ENCODE measurements around the gene WNT9A.

Gene WNT9A

GRCh38 chr1:227870366-227870765 is 77.4 kb downstream of the WNT9A start:
- H3K9ac ChIP-seq (ENCODE audit: low read length) = no peak overlapping the region
- no peaks in the 10 kb centered on the region for H3K9me3 ChIP-seq (ENCODE audit: control insufficient read depth, low read length)
- H3K36me3 ChIP-seq (ENCODE audit: control insufficient read depth, insufficient read depth, low read length) = no peaks in the 10 kb centered on the region
- H3K4me3 ChIP-seq (ENCODE audit: low read length) = no peak overlapping the region
- H3K4me1 ChIP-seq (ENCODE audit: control insufficient read depth, insufficient read depth, low read length) = no peaks in the 10 kb centered on the region
- H3K27me3 ChIP-seq (ENCODE audit: control insufficient read depth, insufficient read depth, low read length) = no peaks in the 10 kb centered on the region

- Histone ChIP-seq H3K9ac (ENCODE audit: low read length) (no peak overlapping the region), H3K4me3 (ENCODE audit: low read length) (no peak overlapping the region), H3K9me3 (ENCODE audit: control insufficient read depth, low read length) (no peaks in the 10 kb centered on the region), H3K27me3 (ENCODE audit: control insufficient read depth, insufficient read depth, low read length) (no peaks in the 10 kb centered on the region), H3K4me1 (ENCODE audit: control insufficient read depth, insufficient read depth, low read length) (no peaks in the 10 kb centered on the region), H3K36me3 (ENCODE audit: control insufficient read depth, insufficient read depth, low read length) (no peaks in the 10 kb centered on the region)
Measured at GRCh38 chr1:227869851-227870305, 77.9 kb downstream of the WNT9A start.

GRCh38 chr1:227869279-227869842 is 78.4 kb downstream of the WNT9A start:
- Histone ChIP-seq H3K9ac (ENCODE audit: low read length) (no peak overlapping the region), H3K27me3 (ENCODE audit: control insufficient read depth, insufficient read depth, low read length) (no peaks in the 10 kb centered on the region), H3K36me3 (ENCODE audit: control insufficient read depth, insufficient read depth, low read length) (no peaks in the 10 kb centered on the region), H3K4me3 (ENCODE audit: low read length) (no peak overlapping the region), H3K9me3 (ENCODE audit: control insufficient read depth, low read length) (no peaks in the 10 kb centered on the region), H3K4me1 (ENCODE audit: control insufficient read depth, insufficient read depth, low read length) (no peaks in the 10 kb centered on the region)

Measured in mucosa of stomach (tissue), 1 donor.